ENCODE measurements around the gene PDAP1.
"Not testable (repeated sequence)": the region's sequence is repeated elsewhere in the genome, so short reads cannot be mapped to it uniquely, and the experiment has no call there.

The PDAP1 gene

GRCh38 chr7:99375070-99375807 is 33.2 kb downstream of the PDAP1 start:
- peak; percentile 38 to 69 (median 63) for DNase-seq

GRCh38 chr7:99374111-99375064 is 34.0 kb downstream of the PDAP1 start, which contains the start of gene ARPC1B:
Gene ARPC1B (plus strand): TSS chr7:99374730. CDS start chr7:99385715, 10,985 bp downstream.
- peak; percentile 67 to 73 (median 70) for DNase-seq

- no peak for DNase-seq
Observed at GRCh38 chr7:99373091-99374066, 35.0 kb downstream of the PDAP1 start.

- no peak for DNase-seq
Observed at GRCh38 chr7:99372275-99373090, 35.9 kb downstream of the PDAP1 start.

- DNase-seq: no peak
Observed at GRCh38 chr7:99371376-99371920, 36.9 kb downstream of the PDAP1 start.

- no peak for DNase-seq
Observed at GRCh38 chr7:99369767-99370391, 38.5 kb downstream of the PDAP1 start.

GRCh38 chr7:99368750-99369389 is 39.5 kb downstream of the PDAP1 start:
- peak in 1 of 3 experiments; percentile 75 for DNase-seq

- no peak for DNase-seq
Observed at GRCh38 chr7:99366646-99367045, 41.8 kb downstream of the PDAP1 start.

GRCh38 chr7:99365318-99366141 is 42.9 kb downstream of the PDAP1 start:
- peak in 1 of 3 experiments; percentile 42 for DNase-seq

GRCh38 chr7:99363286-99363685 is 45.1 kb downstream of the PDAP1 start:
- no peak for DNase-seq

- no peak for DNase-seq
Observed at GRCh38 chr7:99362801-99363200, 45.6 kb downstream of the PDAP1 start.

- no peak for DNase-seq
Observed at GRCh38 chr7:99359465-99360154, 48.8 kb downstream of the PDAP1 start.

GRCh38 chr7:99358521-99358920 is 49.9 kb downstream of the PDAP1 start:
- DNase-seq: not testable (repeated sequence)

- DNase-seq: no peak
Observed at GRCh38 chr7:99357701-99358490, 50.5 kb downstream of the PDAP1 start.

- no peak for DNase-seq
Observed at GRCh38 chr7:99355098-99355497, 53.3 kb downstream of the PDAP1 start.

GRCh38 chr7:99352247-99352646 is 56.1 kb downstream of the PDAP1 start:
- no peak for DNase-seq

- not testable (repeated sequence) for DNase-seq
Observed at GRCh38 chr7:99350641-99351040, 57.8 kb downstream of the PDAP1 start.
